Regular cardiac myocyte (primary cell): ENCODE data around the gene IMMT. TPM values are rescaled to one million over a fixed set of nuclear protein-coding genes. Genes with fewer than 3 reads are reported as not detected.

Source experiments
- total RNA-seq: library from RNA; depleted of rRNA; stranded (reverse); fragments of >200 nt; gene quantifications from 2 replicates; pipeline ENCODE4 v1.2.3, GENCODE V29; 2014

The IMMT gene
- 40.9 and 65.8 TPM in 2 replicates for total RNA-seq

DNA sequence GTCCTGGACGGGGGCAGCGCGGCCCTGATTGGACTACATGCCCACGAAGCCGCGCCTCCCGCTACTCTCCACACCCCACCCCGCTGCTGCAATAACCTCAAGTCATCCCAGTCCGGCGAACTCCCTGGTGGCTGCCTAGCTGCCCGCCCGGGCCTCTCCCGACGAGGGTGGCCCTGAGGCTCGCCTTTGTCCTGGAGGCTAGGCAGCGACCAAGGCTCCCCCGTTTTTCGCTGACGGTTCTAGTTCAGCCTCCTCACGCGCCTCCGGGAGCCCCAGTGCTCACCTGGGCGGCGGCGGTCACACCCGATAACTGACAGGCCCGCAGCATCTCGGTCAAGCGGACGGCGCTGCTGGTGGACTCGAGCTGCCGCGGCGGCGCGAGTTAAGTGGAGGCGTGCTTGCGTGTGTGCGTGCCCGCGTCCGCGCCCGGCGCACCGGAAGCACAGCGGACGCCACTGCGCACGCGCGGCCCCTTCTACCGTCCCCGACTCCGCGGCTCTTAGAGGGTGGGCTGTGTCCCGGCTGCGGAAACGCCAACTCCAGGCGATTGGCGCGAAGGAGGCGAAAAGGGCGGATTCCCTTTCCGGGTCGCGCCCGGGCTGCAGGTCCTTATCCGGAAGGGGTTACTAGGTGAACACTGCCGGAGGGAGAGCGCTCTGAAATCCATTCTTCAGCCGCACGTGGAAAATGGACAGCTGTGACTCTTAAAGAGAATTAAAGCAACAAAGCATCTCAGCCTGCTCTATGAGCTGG lies at the start of gene IMMT:
IMMT (minus strand) TSS at position 408 of the 753 bp plus-strand sequence; CDS start at position 328, 80 bp downstream.

DNA sequence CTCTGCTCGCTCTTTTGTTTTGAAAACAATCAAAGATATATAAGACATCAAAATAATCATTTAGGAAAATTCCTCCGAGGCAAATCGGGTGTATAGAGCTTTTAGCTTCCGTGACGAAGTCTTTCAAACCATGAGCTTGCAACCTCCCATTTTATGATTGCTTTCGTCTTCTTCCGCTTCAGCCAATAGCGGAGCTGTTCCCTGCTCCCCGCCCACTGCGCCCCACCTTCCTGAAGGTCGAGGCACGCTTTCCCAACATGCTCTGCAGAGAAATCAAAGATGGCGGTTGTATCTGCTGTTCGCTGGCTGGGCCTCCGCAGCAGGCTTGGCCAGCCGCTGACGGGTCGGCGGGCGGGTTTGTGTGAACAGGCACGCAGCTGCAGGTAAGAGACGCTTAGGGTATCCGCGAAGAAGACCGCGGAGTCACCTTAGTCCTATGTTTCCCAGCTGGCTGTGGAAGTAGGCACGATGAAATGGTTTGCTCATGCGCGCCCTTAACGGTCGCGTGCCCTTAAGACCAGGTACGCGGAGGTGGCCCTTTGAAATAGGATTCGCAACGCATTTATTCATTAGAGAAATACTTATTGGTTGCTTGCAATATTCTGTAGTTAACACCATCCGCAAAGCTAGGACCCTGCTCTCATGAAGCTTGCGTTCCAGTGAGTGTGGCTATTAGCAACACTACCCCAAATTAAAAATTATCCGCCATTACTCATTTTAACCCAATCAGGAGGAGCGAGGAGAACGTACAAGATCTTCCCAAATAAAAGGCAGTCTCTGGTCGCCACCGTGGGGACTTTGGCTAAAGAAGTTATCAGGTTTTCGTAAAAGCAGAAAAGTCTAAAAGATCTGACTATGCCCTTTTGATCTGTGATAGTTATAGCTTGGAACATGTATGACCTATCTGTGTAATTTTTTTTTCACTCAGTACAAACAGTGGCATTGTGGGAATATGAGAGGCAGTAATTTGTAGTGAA lies 89.0 kb downstream of the IMMT start, which contains the start of gene PTCD3:
PTCD3 (plus strand) TSS at position 267 of the 977 bp plus-strand sequence; CDS start at position 280, 13 bp downstream.

GRCh38 chr2:86105252-86105968 lies 89.9 kb downstream of the IMMT start, which contains the start of gene POLR1A:
POLR1A (minus strand) TSS chr2:86105886; CDS start chr2:86105776, 110 bp downstream.

Other genes with a start within 250 kb of the IMMT start
- 9.0 and 17.6 TPM in 2 replicates for gene POLR1A, start 89.6 kb downstream of the IMMT start, total RNA-seq
- 63.3 and 116 TPM in 2 replicates for gene PTCD3, start 89.2 kb downstream of the IMMT start, total RNA-seq
- 42.0 and 43.4 TPM in 2 replicates for gene MRPL35, start 4.0 kb upstream of the IMMT start, total RNA-seq
- under 0.01 and 0.28 TPM in 2 replicates for gene REEP1, start 142.2 kb upstream of the IMMT start, total RNA-seq
- 28.2 and 33.7 TPM in 2 replicates for gene KDM3A, start 245.9 kb upstream of the IMMT start, total RNA-seq